ENCODE results near the gene SMIM36. TPM values are rescaled to one million over a fixed set of nuclear protein-coding genes. Genes with fewer than 3 reads are reported as not detected.

SMIM36 gene
- total RNA-seq, 1 experiment from 2014 or later, result not detected

DNA sequence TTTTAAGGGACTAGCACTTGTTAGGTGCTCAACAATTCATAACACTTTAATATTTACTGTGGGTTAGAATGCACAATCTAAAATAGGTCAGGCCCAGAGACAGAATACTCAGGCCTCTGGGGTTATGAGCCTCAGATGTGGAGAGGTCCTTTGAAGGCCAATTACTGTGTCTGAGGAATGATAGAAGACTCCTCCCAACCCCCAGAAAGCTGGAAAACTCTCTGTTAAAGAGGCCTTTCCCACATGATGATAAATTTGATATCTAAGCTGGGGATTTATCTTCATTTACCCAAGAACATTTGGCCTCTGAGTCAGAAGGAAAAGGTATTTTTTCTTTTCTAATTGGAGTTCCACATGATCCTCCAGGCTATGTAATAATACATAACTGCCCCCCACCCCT is 48.5 kb downstream of the SMIM36 start (continued):
- no peak for TF ChIP-seq NFE2L1 (CRISPR knock-in tag; IDR thresholded peaks at IDR 0.05)
- TF ChIP-seq, protein P1, sequence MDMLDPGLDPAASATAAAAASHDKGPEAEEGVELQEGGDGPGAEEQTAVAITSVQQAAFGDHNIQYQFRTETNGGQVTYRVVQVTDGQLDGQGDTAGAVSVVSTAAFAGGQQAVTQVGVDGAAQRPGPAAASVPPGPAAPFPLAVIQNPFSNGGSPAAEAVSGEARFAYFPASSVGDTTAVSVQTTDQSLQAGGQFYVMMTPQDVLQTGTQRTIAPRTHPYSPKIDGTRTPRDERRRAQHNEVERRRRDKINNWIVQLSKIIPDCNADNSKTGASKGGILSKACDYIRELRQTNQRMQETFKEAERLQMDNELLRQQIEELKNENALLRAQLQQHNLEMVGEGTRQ (CRISPR knock-in tag; IDR thresholded peaks at IDR 0.05), result no peak
- TF ChIP-seq FOXK1 (CRISPR knock-in tag; IDR thresholded peaks at IDR 0.05), result no peak
- TF ChIP-seq, protein P2, sequence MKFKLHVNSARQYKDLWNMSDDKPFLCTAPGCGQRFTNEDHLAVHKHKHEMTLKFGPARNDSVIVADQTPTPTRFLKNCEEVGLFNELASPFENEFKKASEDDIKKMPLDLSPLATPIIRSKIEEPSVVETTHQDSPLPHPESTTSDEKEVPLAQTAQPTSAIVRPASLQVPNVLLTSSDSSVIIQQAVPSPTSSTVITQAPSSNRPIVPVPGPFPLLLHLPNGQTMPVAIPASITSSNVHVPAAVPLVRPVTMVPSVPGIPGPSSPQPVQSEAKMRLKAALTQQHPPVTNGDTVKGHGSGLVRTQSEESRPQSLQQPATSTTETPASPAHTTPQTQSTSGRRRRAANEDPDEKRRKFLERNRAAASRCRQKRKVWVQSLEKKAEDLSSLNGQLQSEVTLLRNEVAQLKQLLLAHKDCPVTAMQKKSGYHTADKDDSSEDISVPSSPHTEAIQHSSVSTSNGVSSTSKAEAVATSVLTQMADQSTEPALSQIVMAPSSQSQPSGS (CRISPR knock-in tag; IDR thresholded peaks at IDR 0.05; ENCODE audit: borderline replicate concordance, low read depth), result no peak
- TF ChIP-seq, protein P3, sequence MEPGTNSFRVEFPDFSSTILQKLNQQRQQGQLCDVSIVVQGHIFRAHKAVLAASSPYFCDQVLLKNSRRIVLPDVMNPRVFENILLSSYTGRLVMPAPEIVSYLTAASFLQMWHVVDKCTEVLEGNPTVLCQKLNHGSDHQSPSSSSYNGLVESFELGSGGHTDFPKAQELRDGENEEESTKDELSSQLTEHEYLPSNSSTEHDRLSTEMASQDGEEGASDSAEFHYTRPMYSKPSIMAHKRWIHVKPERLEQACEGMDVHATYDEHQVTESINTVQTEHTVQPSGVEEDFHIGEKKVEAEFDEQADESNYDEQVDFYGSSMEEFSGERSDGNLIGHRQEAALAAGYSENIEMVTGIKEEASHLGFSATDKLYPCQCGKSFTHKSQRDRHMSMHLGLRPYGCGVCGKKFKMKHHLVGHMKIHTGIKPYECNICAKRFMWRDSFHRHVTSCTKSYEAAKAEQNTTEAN (CRISPR knock-in tag; IDR thresholded peaks at IDR 0.05), result no peak

DNA sequence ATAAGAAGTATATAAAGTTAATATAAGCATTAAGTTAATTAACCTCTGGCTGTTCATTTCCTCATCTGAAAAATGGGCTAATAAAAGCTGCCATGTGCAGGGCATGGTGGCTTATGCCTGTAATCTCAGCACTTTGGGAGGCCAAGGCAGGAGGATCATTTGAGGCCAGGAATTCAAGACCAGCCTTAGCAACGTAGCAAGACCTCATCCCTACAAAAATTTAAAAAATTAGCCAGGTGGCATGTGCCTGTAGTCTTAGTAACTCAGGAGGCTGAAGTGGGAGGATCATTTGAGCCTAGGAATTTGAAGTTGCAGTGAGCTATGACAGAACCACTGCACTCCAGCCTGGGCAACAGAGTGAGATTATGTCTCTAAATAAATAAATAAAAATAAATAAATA is 49.0 kb downstream of the SMIM36 start:
- TF ChIP-seq HMGA2 (CRISPR knock-in tag; IDR thresholded peaks at IDR 0.05), result no peak
- TF ChIP-seq RELA (CRISPR knock-in tag; IDR thresholded peaks at IDR 0.05; ENCODE audit: borderline replicate concordance), result no peak
- TF ChIP-seq ZNF396 (CRISPR knock-in tag; IDR thresholded peaks at IDR 0.05; ENCODE audit: borderline replicate concordance), result no peak
- no peak for TF ChIP-seq NR3C1 (CRISPR knock-in tag; conservative IDR thresholded peaks at IDR 0.05; ENCODE audit: low read depth)
- TF ChIP-seq KAT7 (CRISPR knock-in tag; IDR thresholded peaks at IDR 0.05; ENCODE audit: borderline replicate concordance), result no peak
- ChIA-PET CTCF (no interaction called here), POLR2A (no interaction called here)

DNA sequence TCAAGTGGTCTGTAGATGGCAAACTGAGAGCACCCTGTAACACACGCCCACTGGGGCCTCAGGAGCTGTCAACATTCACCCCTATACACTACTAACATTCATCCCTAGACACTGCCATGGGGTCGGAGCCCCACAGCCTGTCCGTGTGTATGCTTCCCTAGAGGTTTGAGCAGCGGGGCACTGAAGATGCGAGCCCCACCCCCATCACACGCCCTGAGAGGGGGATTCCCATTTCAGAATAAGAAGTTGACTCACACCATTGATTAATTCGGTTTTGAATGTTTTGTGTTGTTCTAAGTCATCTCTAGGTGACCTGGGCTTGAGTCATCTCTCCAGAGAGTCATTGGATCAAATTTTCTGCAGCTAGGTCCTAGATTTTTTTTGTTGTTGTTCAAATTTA is 52.3 kb downstream of the SMIM36 start:
- Mint-ChIP-seq H3K36me3 (no peaks in the 10 kb centered on the region), H3K9me3 (no peaks in the 10 kb centered on the region), H3K4me3 (no peak overlapping the region), H3K4me1 (peaks cover 33% of the 10 kb centered on the region), H3K27ac (no peak overlapping the region), H3K27me3 (ENCODE audit: low read depth) (no peaks in the 10 kb centered on the region)
- ATAC-seq, result no peak
- TF ChIP-seq CREM (CRISPR knock-in tag; IDR thresholded peaks at IDR 0.05), result no peak
- no peak for TF ChIP-seq HMGA2 (CRISPR knock-in tag; IDR thresholded peaks at IDR 0.05)
- TF ChIP-seq, protein P4, sequence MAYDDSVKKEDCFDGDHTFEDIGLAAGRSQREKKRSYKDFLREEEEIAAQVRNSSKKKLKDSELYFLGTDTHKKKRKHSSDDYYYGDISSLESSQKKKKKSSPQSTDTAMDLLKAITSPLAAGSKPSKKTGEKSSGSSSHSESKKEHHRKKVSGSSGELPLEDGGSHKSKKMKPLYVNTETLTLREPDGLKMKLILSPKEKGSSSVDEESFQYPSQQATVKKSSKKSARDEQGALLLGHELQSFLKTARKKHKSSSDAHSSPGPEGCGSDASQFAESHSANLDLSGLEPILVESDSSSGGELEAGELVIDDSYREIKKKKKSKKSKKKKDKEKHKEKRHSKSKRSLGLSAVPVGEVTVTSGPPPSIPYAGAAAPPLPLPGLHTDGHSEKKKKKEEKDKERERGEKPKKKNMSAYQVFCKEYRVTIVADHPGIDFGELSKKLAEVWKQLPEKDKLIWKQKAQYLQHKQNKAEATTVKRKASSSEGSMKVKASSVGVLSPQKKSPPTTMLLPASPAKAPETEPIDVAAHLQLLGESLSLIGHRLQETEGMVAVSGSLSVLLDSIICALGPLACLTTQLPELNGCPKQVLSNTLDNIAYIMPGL (CRISPR knock-in tag; IDR thresholded peaks at IDR 0.05), result no peak
- POLR2A ChIA-PET, result interaction anchor here (0.6 kb wide), 1 partner anchor 13 kb away, joined by 6 read pairs; no protein-coding TSS in a partner anchor
- CTCF ChIA-PET, result no interaction called here
- no peak for DNase-seq (ENCODE audit: low spot score)

More for the DNA sequence above, 49.0 kb downstream of the SMIM36 start:
- ATAC-seq (no peak), DNase-seq (ENCODE audit: low spot score) (no peak)
- Mint-ChIP-seq H3K9me3 (no peaks in the 10 kb centered on the region), H3K36me3 (no peaks in the 10 kb centered on the region), H3K27me3 (ENCODE audit: low read depth) (no peaks in the 10 kb centered on the region), H3K4me1 (peaks cover 33% of the 10 kb centered on the region), H3K4me3 (no peak overlapping the region), H3K27ac (no peak overlapping the region)

DNA sequence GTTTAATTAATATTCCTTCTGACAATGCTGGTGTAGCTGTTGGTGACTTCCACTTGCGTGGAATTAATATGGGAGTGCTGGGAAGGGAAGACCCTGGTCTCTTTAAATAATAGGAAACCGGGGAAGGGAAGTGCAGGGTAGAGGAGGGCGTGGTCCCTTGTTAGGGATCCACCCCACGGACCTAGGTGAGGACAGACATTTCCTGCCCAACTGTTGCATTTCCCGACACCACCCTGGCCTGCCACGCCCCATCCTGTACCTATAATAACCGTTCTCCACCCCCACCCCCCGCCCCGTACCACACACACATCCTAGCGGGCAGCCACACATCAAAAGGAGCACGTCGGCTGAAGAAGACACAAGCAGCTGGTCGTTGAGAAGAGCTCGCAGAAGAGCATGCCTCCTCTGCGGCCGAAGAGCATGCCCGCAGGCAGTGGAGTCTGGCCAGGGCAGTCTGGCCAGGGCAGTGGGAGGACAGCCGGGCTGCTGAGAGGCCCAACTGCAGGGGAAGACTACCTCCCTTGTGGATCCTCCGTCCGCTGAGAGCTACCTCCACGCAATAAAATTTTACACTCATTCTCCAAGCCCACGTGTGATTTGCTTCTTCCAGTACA is 52.9 kb downstream of the SMIM36 start:
- no peaks in the 10 kb centered on the region for H3K9me3 Mint-ChIP-seq
- no peaks in the 10 kb centered on the region for H3K36me3 Mint-ChIP-seq
- DNase-seq (ENCODE audit: low spot score), result no peak
- H3K4me3 Mint-ChIP-seq, result no peak overlapping the region
- no peak overlapping the region for H3K27ac Mint-ChIP-seq
- peaks cover 38% of the 10 kb centered on the region for H3K4me1 Mint-ChIP-seq
- CTCF ChIA-PET, result no interaction called here
- ATAC-seq, result no peak
- POLR2A ChIA-PET, result interaction anchor here (0.6 kb wide), 1 partner anchor 12 kb away, joined by 6 read pairs; no protein-coding TSS in a partner anchor
- no peaks in the 10 kb centered on the region for H3K27me3 Mint-ChIP-seq (ENCODE audit: low read depth)
- TF ChIP-seq, protein P5, sequence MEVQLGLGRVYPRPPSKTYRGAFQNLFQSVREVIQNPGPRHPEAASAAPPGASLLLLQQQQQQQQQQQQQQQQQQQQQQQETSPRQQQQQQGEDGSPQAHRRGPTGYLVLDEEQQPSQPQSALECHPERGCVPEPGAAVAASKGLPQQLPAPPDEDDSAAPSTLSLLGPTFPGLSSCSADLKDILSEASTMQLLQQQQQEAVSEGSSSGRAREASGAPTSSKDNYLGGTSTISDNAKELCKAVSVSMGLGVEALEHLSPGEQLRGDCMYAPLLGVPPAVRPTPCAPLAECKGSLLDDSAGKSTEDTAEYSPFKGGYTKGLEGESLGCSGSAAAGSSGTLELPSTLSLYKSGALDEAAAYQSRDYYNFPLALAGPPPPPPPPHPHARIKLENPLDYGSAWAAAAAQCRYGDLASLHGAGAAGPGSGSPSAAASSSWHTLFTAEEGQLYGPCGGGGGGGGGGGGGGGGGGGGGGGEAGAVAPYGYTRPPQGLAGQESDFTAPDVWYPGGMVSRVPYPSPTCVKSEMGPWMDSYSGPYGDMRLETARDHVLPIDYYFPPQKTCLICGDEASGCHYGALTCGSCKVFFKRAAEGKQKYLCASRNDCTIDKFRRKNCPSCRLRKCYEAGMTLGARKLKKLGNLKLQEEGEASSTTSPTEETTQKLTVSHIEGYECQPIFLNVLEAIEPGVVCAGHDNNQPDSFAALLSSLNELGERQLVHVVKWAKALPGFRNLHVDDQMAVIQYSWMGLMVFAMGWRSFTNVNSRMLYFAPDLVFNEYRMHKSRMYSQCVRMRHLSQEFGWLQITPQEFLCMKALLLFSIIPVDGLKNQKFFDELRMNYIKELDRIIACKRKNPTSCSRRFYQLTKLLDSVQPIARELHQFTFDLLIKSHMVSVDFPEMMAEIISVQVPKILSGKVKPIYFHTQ (CRISPR knock-in tag; IDR thresholded peaks at IDR 0.05), result no peak
- TF ChIP-seq MXD4 (CRISPR knock-in tag; IDR thresholded peaks at IDR 0.05; ENCODE audit: borderline replicate concordance) (no peak), FOXP1 (CRISPR knock-in tag; IDR thresholded peaks at IDR 0.05; ENCODE audit: borderline replicate concordance) (no peak), MYBL2 (CRISPR knock-in tag; IDR thresholded peaks at IDR 0.05) (no peak), SMAD3 (CRISPR knock-in tag; IDR thresholded peaks at IDR 0.05; ENCODE audit: borderline replicate concordance) (no peak)
- TF ChIP-seq, protein P6, sequence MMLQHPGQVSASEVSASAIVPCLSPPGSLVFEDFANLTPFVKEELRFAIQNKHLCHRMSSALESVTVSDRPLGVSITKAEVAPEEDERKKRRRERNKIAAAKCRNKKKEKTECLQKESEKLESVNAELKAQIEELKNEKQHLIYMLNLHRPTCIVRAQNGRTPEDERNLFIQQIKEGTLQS (CRISPR knock-in tag; conservative IDR thresholded peaks at IDR 0.05), result no peak
- TF ChIP-seq, protein P3 (CRISPR knock-in tag; IDR thresholded peaks at IDR 0.05), result no peak
